GM12878 (cell line): ENCODE measurements around the gene SPINK5. TPM values are rescaled to one million over a fixed set of nuclear protein-coding genes. Genes with fewer than 3 reads are reported as not detected.
A peak's percentile ranks its signal among the peaks of the same experiment; 100 is the strongest.

ENCODE experiments used
- ATAC-seq: fragments of 200-7000 bp; cut with Tn5 transposase; 3 replicates; pipeline ENCODE4 v1.9.1; 2020; ENCODE audit warnings: mild to moderate bottlenecking, moderate library complexity
- BruUV-seq: library from RNA; stranded (reverse); fragments of 400-500 nt; replicated peaks from 2 replicates; lab custom pipeline; 2021; lab: Mats Ljungman, UMichigan
- CTCF ChIA-PET: fragments of 300-600 bp; sonication (Branson Sonifier 250); formaldehyde crosslinking; extraction: SDS; loops from one replicate; lab custom pipeline; 2021; ENCODE audit warnings: inconsistent platforms; lab: Yijun Ruan, JAX
- POLR2A ChIA-PET: fragments of 350-600 bp; formaldehyde crosslinking; extraction: SDS; loops from one replicate; lab custom pipeline; 2021; ENCODE audit warnings: inconsistent platforms; lab: Charles Lee
- RAD21 ChIA-PET: fragments of 300-600 bp; sonication (Branson Sonifier 250); formaldehyde crosslinking; loops from one replicate; lab custom pipeline; 2023; ENCODE audit warnings: antibody characterized with exemption; ENCODE audit not compliant: unreplicated experiment; lab: Charles Lee
- SMC1A ChIA-PET: fragments of 300-600 bp; sonication (Branson Sonifier 250); formaldehyde crosslinking; loops from one replicate; lab custom pipeline; 2023; ENCODE audit not compliant: unreplicated experiment, uncharacterized antibody; lab: Charles Lee
- DNase-seq: peaks from one replicate; pipeline ENCODE4 v3.0.0-alpha.2; 2011; ENCODE audit warnings: low read depth, low spot score
- FAIRE-seq: peaks from 3 replicates; lab custom pipeline; 2011; peaks lifted over from hg19 to GRCh38; lab: Jason Lieb, UNC
- H2AFZ ChIP-seq: 2 replicates; pipeline ENCODE4 v1.6.0; 2011; ENCODE audit warnings: low read depth, low read length, control low read depth; ENCODE audit not compliant: control insufficient read depth
- H3K27ac ChIP-seq: 2 replicates; pipeline ENCODE4 v1.5.1; 2011; ENCODE audit warnings: control low read depth; ENCODE audit not compliant: control insufficient read depth, insufficient read depth
- H3K27me3 ChIP-seq, 2 experiments: replicated peaks in 1 of 2; 2 replicates each; pipeline versions ENCODE4 v1.6.0 to v1.6.1; 2011; ENCODE audit warnings: low read length in 1 of 2; ENCODE audit not compliant: control insufficient read depth in 2 of 2, insufficient read depth in 2 of 2
- H3K36me3 ChIP-seq, 2 experiments: 2 replicates each; pipeline ENCODE4 v1.5.1; 2011; ENCODE audit warnings: low read length in 1 of 2; ENCODE audit not compliant: control insufficient read depth in 2 of 2, insufficient read depth in 2 of 2
- H3K4me1 ChIP-seq: 2 replicates; pipeline ENCODE4 v1.6.1; 2011; ENCODE audit warnings: mild to moderate bottlenecking, low read length, moderate library complexity, mixed read lengths; ENCODE audit not compliant: control insufficient read depth, insufficient read depth
- H3K4me2 ChIP-seq: 2 replicates; pipeline ENCODE4 v1.6.0; 2011; ENCODE audit warnings: control low read depth; ENCODE audit not compliant: control insufficient read depth, insufficient read depth
- H3K4me3 ChIP-seq: fragments of 200-600 bp; sonication (generic); 2 replicates; pipeline ENCODE4 v1.5.1; 2016
- H3K79me2 ChIP-seq: 2 replicates; pipeline ENCODE4 v1.6.0; 2011; ENCODE audit warnings: low read length; ENCODE audit not compliant: control insufficient read depth, insufficient read depth
- H3K9ac ChIP-seq: 2 replicates; pipeline ENCODE4 v1.8.0; 2011; ENCODE audit warnings: low read length, control low read depth, mixed read lengths; ENCODE audit not compliant: control insufficient read depth, insufficient read depth
- H3K9me3 ChIP-seq: replicated peaks from 3 replicates; pipeline ENCODE4 v1.5.1; 2011; ENCODE audit warnings: mild to moderate bottlenecking, low read length; ENCODE audit not compliant: control insufficient read depth, insufficient read depth
- H4K20me1 ChIP-seq: 2 replicates; pipeline ENCODE4 v1.6.0; 2011; ENCODE audit not compliant: control insufficient read depth, insufficient read depth
- ATF3 ChIP-seq: IDR thresholded peaks from 2 replicates; pipeline ENCODE4 v1.6.1; 2011; ENCODE audit warnings: low read depth, mild to moderate bottlenecking, low read length, moderate library complexity, borderline replicate concordance; ENCODE audit errors: extremely low read depth
- CBFB ChIP-seq: IDR thresholded peaks from 2 replicates; pipeline ENCODE4 v1.6.1; 2016; ENCODE audit warnings: antibody characterized with exemption, low read depth
- CHD2 ChIP-seq: IDR thresholded peaks from 2 replicates; pipeline ENCODE4 v1.6.1; 2011; ENCODE audit warnings: low read depth, low read length, improper control_type of control experiment, borderline replicate concordance
- HDGF ChIP-seq: fragments of 450-650 bp; IDR thresholded peaks from 2 replicates; pipeline ENCODE4 v1.6.1; 2016; ENCODE audit warnings: antibody characterized with exemption
- IKZF2 ChIP-seq, 2 experiments: fragments of 450-650 bp; IDR thresholded peaks; 2 replicates each; pipeline ENCODE4 v1.6.1; 2017; ENCODE audit warnings: mild to moderate bottlenecking in 2 of 2, moderate library complexity in 2 of 2
- MEF2B ChIP-seq: fragments of 450-650 bp; IDR thresholded peaks from 2 replicates; pipeline ENCODE4 v1.6.1; 2018; ENCODE audit warnings: mild to moderate bottlenecking, moderate library complexity; ENCODE audit not compliant: partially characterized antibody, poor library complexity, severe bottlenecking
- MTA3 ChIP-seq: IDR thresholded peaks from 2 replicates; pipeline ENCODE4 v1.6.1; 2012; ENCODE audit warnings: low read length, inconsistent platforms, borderline replicate concordance
- PRDM15 ChIP-seq: fragments of 450-650 bp; formaldehyde crosslinking; IDR thresholded peaks from 2 replicates; pipeline ENCODE4 v1.4.0; 2020; ENCODE audit warnings: mild to moderate bottlenecking, moderate library complexity
- USF1 ChIP-seq: IDR thresholded peaks from 2 replicates; pipeline ENCODE4 v1.6.1; 2011; ENCODE audit warnings: borderline replicate concordance, low read depth, mild to moderate bottlenecking, moderate library complexity, mixed read lengths, low read length; ENCODE audit not compliant: insufficient read depth; ENCODE audit errors: extremely low read length
- YY1 ChIP-seq: IDR thresholded peaks from 2 replicates; pipeline ENCODE4 v1.6.1; 2011; ENCODE audit warnings: low read depth, mild to moderate bottlenecking, low read length
- WGBS: methylation state at CpG from one replicate; pipeline ENCODE4 v1.1.6; 2016; ENCODE audit warnings: low lambda C conversion rate; ENCODE audit not compliant: insufficient replicate concordance, insufficient coverage; ENCODE audit errors: missing lambda C conversion rate; 5-methylcytosine and 5-hydroxymethylcytosine counted together
- in situ Hi-C: fragments of 300-500 bp; cut with MboI; formaldehyde crosslinking; loops from 9 replicates; pipeline ENCODE4 v1.14.3; 2018; ENCODE audit warnings: mixed read lengths
- intact Hi-C: fragments of 100-400 bp; cut with micrococcal nuclease; formaldehyde crosslinking; loops from one replicate; pipeline ENCODE4 v1.14.2; 2022; ENCODE audit not compliant: unreplicated experiment
- polyA plus RNA-seq, 11 experiments: library from polyadenylated mRNA; depleted of rRNA in 4 of 11; unstranded in 6 of 11; stranded (reverse) in 5 of 11; fragments of >200 nt; fragmentation: Nextera tagmentation in 4 of 11; fragmentation: Illumina TruSeq in 1 of 11; extraction: Ambion mirVana in 4 of 11; extraction: Trizol in 1 of 11; gene quantifications; 1 replicate in 1 of 11; 2 replicates in 10 of 11; pipeline versions ENCODE4 v1.2.1 to v1.2.3, GENCODE V29; 2011 to 2016; ENCODE audit warnings: inconsistent platforms in 2 of 11, missing spikeins in 2 of 11, low read depth in 1 of 11
- total RNA-seq, 4 experiments: library from RNA; depleted of rRNA in 3 of 4; stranded (reverse); fragments of >200 nt in 3 of 4; fragmentation: Illumina TruSeq in 1 of 4; extraction: Trizol in 1 of 4; gene quantifications; 2 replicates each; pipeline versions ENCODE4 v1.2.1 to v1.2.3, GENCODE V29; 2013 to 2021
- TF ChIP-seq, protein P1 (sequence below): fragments of 450-650 bp; IDR thresholded peaks from 2 replicates; pipeline ENCODE4 v1.6.1; 2017; ENCODE audit warnings: antibody characterized with exemption, mild to moderate bottlenecking, moderate library complexity
- TF ChIP-seq, protein P2 (sequence below): fragments of 450-650 bp; IDR thresholded peaks from 2 replicates; pipeline ENCODE4 v1.6.1; 2016; ENCODE audit warnings: mild to moderate bottlenecking

Gene SPINK5
- total and polyA plus RNA-seq, 10 of the 15 experiments (the other 5 are each of a cell fraction or from before 2014, with no cell fraction given) = 0.04 to 0.09 TPM; not detected in 8

DNA sequence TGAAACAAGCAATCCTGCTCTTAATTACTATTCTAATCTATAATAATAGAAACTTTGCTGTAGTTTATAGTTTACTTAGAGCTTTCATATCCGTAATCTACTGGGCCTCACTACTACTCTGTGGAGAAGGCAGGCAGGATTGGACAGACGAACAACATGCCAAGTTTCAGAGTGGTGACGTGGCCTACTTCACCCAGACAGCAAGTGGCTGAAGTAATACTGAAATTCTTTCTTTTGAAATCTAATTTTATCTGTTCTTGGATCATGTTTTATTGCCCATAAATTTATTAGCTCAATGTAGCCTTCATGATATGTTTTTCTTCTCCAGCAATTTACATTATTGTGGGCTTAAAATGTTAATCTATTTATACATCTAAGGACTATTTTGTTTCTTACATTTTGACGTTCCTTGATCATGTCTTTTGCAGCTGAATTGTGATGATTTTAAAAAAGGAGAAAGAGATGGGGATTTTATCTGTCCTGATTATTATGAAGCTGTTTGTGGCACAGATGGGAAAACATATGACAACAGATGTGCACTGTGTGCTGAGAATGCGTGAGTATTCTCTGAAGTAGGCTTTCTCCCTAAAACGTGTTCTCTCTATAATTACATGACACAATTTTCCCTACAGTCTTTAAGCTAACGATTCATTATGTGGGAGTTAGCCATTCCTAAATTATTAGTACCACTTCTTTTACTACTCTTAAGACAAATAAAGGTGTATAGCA lies 22.4 kb downstream of the SPINK5 start:
- WGBS = 18% methylated on average over 7 of the region's 7 CpGs
- no peak overlapping the region for H3K9ac ChIP-seq
- no peak for DNase-seq
- SMC1A ChIA-PET = interaction anchor here (0.6 to 0.9 kb wide), 2 partner anchors 51 to 314 kb away, joined by 3 read pairs; no protein-coding TSS in a partner anchor
- no peak overlapping the region for H2AFZ ChIP-seq
- intact Hi-C loops (no loop called here), in situ Hi-C loops (no loop called here)
- no peak overlapping the region for H3K4me3 ChIP-seq
- no peaks in the 10 kb centered on the region for H3K79me2 ChIP-seq
- H3K4me2 ChIP-seq = no peak overlapping the region
- no peaks in the 10 kb centered on the region for H3K4me1 ChIP-seq
- RAD21 ChIA-PET = no interaction called here
- CTCF ChIA-PET = no interaction called here
- no TSS peak for BruUV-seq
- no peaks in the 10 kb centered on the region for H3K36me3 ChIP-seq
- H4K20me1 ChIP-seq = no peaks in the 10 kb centered on the region
- H3K9me3 ChIP-seq = no peaks in the 10 kb centered on the region
- peak; percentile 34; the same call in 1 of the 3 replicates for ATAC-seq
- POLR2A ChIA-PET = no interaction called here
- H3K27ac ChIP-seq = no peak overlapping the region
- H3K27me3 ChIP-seq = no peaks in the 10 kb centered on the region
- no peak for FAIRE-seq
- TF ChIP-seq CHD2 (no peak), MTA3 (no peak), CBFB (no peak), HDGF (no peak), IKZF2 (IDR thresholded peaks at IDR 0.05) (no peak), PRDM15 (no peak), YY1 (no peak), USF1 (no peak), ATF3 (no peak), MEF2B (no peak)
- TF ChIP-seq, protein P1, sequence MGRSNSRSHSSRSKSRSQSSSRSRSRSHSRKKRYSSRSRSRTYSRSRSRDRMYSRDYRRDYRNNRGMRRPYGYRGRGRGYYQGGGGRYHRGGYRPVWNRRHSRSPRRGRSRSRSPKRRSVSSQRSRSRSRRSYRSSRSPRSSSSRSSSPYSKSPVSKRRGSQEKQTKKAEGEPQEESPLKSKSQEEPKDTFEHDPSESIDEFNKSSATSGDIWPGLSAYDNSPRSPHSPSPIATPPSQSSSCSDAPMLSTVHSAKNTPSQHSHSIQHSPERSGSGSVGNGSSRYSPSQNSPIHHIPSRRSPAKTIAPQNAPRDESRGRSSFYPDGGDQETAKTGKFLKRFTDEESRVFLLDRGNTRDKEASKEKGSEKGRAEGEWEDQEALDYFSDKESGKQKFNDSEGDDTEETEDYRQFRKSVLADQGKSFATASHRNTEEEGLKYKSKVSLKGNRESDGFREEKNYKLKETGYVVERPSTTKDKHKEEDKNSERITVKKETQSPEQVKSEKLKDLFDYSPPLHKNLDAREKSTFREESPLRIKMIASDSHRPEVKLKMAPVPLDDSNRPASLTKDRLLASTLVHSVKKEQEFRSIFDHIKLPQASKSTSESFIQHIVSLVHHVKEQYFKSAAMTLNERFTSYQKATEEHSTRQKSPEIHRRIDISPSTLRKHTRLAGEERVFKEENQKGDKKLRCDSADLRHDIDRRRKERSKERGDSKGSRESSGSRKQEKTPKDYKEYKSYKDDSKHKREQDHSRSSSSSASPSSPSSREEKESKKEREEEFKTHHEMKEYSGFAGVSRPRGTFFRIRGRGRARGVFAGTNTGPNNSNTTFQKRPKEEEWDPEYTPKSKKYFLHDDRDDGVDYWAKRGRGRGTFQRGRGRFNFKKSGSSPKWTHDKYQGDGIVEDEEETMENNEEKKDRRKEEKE = no peak
- TF ChIP-seq, protein P2, sequence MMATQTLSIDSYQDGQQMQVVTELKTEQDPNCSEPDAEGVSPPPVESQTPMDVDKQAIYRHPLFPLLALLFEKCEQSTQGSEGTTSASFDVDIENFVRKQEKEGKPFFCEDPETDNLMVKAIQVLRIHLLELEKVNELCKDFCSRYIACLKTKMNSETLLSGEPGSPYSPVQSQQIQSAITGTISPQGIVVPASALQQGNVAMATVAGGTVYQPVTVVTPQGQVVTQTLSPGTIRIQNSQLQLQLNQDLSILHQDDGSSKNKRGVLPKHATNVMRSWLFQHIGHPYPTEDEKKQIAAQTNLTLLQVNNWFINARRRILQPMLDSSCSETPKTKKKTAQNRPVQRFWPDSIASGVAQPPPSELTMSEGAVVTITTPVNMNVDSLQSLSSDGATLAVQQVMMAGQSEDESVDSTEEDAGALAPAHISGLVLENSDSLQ = no peak
